H1 (cell line): ENCODE measurements around the gene GH2. TPM values are rescaled to one million over a fixed set of nuclear protein-coding genes. Genes with fewer than 3 reads are reported as not detected.
A peak's percentile ranks its signal among the peaks of the same experiment; 100 is the strongest.

Experiments used
- BACH1 ChIP-seq: IDR thresholded peaks from 2 replicates; pipeline ENCODE4 v1.6.1; 2012; ENCODE audit warnings: low read length, improper control_type of control experiment
- BCL11A ChIP-seq, 2 experiments: IDR thresholded peaks; one replicate each; pipeline ENCODE4 v1.6.1; 2011; ENCODE audit warnings: low read depth in 2 of 2, low read length in 2 of 2, mild to moderate bottlenecking in 2 of 2
- CTBP2 ChIP-seq: IDR thresholded peaks from 2 replicates; pipeline ENCODE4 v1.7.0; 2011; ENCODE audit warnings: borderline replicate concordance, mild to moderate bottlenecking, moderate library complexity, mixed read lengths, low read length; ENCODE audit not compliant: insufficient read depth, insufficient read length
- GTF2F1 ChIP-seq: IDR thresholded peaks from 2 replicates; pipeline ENCODE4 v1.6.1; 2012; ENCODE audit warnings: low read depth, low read length, improper control_type of control experiment, borderline replicate concordance
- JUND ChIP-seq: IDR thresholded peaks from 2 replicates; pipeline ENCODE4 v1.6.1; 2011; ENCODE audit warnings: mild to moderate bottlenecking, improper control_type of control experiment, low read length
- RFX5 ChIP-seq: IDR thresholded peaks from 2 replicates; pipeline ENCODE4 v1.6.1; 2011; ENCODE audit warnings: low read depth, low read length, improper control_type of control experiment, borderline replicate concordance
- RNF2 ChIP-seq: fragments of 200-900, 300-1000 bp; sonication (generic); IDR thresholded peaks from 2 replicates; pipeline ENCODE4 v1.7.1; 2016; ENCODE audit warnings: borderline replicate concordance, low read depth, mild to moderate bottlenecking, antibody characterized with exemption, low read length; ENCODE audit not compliant: poor library complexity, severe bottlenecking; ENCODE audit errors: missing control alignments
- SIRT6 ChIP-seq: IDR thresholded peaks from one replicate; pipeline ENCODE4 v1.7.1; 2012; ENCODE audit warnings: low read length, inconsistent platforms
- SRF ChIP-seq: IDR thresholded peaks from 2 replicates; pipeline ENCODE4 v1.6.1; 2011; ENCODE audit warnings: mild to moderate bottlenecking, low read depth, low read length, moderate library complexity
- polyA plus RNA-seq, 7 experiments: library from polyadenylated mRNA; depleted of rRNA in 3 of 7; stranded (reverse) in 5 of 7; unstranded in 2 of 7; fragments of >200 nt in 5 of 7; fragments of 200-250 nt in 2 of 7; gene quantifications; 1 replicate in 5 of 7; 2 replicates in 1 of 7; 4 replicates in 1 of 7; pipeline versions ENCODE4 v1.2.1 to v1.2.3, GENCODE V29; 2011 to 2013; ENCODE audit warnings: missing spikeins in 2 of 7, mixed read lengths in 2 of 7
- total RNA-seq: library from RNA; stranded (reverse); fragmentation: NEBNext Ultra II Directional; extraction: Animal tissue kit (Norgen Biotek cat#: 25700); gene quantifications from 2 replicates; pipeline ENCODE4 v1.2.1, GENCODE V29; 2021
- TF ChIP-seq, protein P1 (sequence below): fragments of 300-600 bp; sonication (generic); IDR thresholded peaks from 2 replicates; pipeline ENCODE4 v1.7.1; 2012; ENCODE audit warnings: low read length, moderate library complexity, mild to moderate bottlenecking, inconsistent platforms; ENCODE audit not compliant: insufficient replicate concordance

GH2 gene
- total and polyA plus RNA-seq, 2 of the 8 experiments (the other 6 are each of a cell fraction or from before 2014, with no cell fraction given), result 0.60 to 1.5 TPM

DNA sequence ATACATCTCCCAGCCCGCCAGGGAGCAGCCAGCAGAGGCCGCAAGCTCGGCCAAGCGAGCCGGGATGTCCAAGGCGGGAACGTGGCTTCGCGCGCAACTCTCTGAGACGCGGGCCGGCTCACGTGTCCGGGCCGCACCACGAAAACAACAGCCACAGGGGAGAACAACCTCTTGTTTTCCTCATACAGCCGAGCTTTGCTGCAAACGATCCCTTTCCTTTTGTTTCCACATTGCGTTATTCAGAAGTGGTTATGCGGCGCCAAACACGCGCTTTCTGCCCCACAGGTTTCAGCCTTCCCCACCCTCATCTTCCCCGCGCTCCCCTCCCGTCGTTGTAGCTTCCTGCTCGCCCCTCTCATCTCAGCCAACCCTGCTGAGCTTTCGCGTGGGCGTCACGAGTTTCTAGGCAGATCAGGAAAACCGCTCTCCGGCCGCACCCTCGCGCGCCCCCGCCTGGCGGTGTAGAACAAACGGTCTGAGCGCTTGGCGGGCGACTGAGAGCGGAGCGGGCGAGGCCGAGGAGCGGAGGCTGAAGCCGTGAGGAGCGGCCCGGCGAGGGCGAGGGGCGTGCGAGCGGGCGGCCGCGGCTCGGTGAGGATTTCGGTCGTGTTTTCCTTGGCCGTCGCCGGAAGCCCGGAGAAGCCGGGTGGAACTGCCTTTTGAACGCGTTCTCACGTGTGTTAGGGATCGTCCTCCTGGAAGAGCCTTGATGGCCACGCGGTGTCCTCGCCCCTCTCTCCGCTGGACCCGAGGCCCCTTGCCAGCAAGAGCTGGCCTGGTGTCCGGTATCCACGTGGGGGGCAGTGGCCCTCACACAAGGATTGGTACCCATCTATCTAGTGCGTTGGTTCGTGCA is 32.7 kb downstream of the GH2 start (continued):
- TF ChIP-seq GTF2F1, result no peak
- TF ChIP-seq, protein P1, sequence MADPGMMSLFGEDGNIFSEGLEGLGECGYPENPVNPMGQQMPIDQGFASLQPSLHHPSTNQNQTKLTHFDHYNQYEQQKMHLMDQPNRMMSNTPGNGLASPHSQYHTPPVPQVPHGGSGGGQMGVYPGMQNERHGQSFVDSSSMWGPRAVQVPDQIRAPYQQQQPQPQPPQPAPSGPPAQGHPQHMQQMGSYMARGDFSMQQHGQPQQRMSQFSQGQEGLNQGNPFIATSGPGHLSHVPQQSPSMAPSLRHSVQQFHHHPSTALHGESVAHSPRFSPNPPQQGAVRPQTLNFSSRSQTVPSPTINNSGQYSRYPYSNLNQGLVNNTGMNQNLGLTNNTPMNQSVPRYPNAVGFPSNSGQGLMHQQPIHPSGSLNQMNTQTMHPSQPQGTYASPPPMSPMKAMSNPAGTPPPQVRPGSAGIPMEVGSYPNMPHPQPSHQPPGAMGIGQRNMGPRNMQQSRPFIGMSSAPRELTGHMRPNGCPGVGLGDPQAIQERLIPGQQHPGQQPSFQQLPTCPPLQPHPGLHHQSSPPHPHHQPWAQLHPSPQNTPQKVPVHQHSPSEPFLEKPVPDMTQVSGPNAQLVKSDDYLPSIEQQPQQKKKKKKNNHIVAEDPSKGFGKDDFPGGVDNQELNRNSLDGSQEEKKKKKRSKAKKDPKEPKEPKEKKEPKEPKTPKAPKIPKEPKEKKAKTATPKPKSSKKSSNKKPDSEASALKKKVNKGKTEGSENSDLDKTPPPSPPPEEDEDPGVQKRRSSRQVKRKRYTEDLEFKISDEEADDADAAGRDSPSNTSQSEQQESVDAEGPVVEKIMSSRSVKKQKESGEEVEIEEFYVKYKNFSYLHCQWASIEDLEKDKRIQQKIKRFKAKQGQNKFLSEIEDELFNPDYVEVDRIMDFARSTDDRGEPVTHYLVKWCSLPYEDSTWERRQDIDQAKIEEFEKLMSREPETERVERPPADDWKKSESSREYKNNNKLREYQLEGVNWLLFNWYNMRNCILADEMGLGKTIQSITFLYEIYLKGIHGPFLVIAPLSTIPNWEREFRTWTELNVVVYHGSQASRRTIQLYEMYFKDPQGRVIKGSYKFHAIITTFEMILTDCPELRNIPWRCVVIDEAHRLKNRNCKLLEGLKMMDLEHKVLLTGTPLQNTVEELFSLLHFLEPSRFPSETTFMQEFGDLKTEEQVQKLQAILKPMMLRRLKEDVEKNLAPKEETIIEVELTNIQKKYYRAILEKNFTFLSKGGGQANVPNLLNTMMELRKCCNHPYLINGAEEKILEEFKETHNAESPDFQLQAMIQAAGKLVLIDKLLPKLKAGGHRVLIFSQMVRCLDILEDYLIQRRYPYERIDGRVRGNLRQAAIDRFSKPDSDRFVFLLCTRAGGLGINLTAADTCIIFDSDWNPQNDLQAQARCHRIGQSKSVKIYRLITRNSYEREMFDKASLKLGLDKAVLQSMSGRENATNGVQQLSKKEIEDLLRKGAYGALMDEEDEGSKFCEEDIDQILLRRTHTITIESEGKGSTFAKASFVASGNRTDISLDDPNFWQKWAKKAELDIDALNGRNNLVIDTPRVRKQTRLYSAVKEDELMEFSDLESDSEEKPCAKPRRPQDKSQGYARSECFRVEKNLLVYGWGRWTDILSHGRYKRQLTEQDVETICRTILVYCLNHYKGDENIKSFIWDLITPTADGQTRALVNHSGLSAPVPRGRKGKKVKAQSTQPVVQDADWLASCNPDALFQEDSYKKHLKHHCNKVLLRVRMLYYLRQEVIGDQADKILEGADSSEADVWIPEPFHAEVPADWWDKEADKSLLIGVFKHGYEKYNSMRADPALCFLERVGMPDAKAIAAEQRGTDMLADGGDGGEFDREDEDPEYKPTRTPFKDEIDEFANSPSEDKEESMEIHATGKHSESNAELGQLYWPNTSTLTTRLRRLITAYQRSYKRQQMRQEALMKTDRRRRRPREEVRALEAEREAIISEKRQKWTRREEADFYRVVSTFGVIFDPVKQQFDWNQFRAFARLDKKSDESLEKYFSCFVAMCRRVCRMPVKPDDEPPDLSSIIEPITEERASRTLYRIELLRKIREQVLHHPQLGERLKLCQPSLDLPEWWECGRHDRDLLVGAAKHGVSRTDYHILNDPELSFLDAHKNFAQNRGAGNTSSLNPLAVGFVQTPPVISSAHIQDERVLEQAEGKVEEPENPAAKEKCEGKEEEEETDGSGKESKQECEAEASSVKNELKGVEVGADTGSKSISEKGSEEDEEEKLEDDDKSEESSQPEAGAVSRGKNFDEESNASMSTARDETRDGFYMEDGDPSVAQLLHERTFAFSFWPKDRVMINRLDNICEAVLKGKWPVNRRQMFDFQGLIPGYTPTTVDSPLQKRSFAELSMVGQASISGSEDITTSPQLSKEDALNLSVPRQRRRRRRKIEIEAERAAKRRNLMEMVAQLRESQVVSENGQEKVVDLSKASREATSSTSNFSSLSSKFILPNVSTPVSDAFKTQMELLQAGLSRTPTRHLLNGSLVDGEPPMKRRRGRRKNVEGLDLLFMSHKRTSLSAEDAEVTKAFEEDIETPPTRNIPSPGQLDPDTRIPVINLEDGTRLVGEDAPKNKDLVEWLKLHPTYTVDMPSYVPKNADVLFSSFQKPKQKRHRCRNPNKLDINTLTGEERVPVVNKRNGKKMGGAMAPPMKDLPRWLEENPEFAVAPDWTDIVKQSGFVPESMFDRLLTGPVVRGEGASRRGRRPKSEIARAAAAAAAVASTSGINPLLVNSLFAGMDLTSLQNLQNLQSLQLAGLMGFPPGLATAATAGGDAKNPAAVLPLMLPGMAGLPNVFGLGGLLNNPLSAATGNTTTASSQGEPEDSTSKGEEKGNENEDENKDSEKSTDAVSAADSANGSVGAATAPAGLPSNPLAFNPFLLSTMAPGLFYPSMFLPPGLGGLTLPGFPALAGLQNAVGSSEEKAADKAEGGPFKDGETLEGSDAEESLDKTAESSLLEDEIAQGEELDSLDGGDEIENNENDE, result no peak
- peak; percentile 96 for TF ChIP-seq RFX5
- TF ChIP-seq BACH1, result no peak
- TF ChIP-seq CTBP2, result peak; percentile 57
- TF ChIP-seq SIRT6, result no peak
- TF ChIP-seq BCL11A (IDR thresholded peaks at IDR 0.05; ENCODE audit: low read depth in 2 of 2, low read length in 2 of 2), result no peak
- TF ChIP-seq SRF, result no peak
- TF ChIP-seq JUND, result peak; percentile 97
- peak; percentile 64 for TF ChIP-seq RNF2
